ENCODE results near the gene NPHP4. TPM values are rescaled to one million over a fixed set of nuclear protein-coding genes. Genes with fewer than 3 reads are reported as not detected.

The NPHP4 gene
- total RNA-seq, 1 experiment from 2014 or later = 18.8 TPM

DNA sequence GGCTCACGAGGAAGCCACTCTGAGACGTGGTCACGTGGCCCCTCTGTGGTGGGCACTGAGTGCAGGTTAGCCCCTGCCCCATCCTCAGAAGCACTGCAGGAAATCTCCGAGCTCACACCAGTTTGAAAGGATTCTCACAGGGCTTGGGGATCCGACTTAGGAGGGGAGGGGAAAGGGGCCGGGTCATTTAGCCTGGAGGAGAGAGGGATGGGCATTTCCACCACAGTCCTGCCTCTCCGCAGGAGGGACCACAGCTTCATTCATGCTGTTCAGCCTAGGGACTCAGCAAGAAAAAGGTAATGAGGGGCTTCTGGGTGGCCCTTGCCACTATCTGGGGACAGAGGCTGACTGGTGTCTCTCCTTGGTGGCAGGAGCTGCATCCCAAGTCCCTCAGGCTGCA, 126.5 kb downstream of the NPHP4 start:
- H3K27ac ChIP-seq (ENCODE audit: low read length) = no peak overlapping the region
- CTCF ChIA-PET = no interaction called here
- H4K20me1 ChIP-seq (ENCODE audit: low read length) = no peaks in the 10 kb centered on the region
- H3K9me3 ChIP-seq (ENCODE audit: low read length) = no peaks in the 10 kb centered on the region
- no peaks in the 10 kb centered on the region for H3K27me3 ChIP-seq (ENCODE audit: low read length)
- peaks cover 7% of the 10 kb centered on the region for H3K36me3 ChIP-seq (ENCODE audit: low read depth, low read length)
- H3F3A ChIP-seq (ENCODE audit: low read length, unreplicated experiment) = no peaks in the 10 kb centered on the region
- H2AFZ ChIP-seq (ENCODE audit: low read length) = no peak overlapping the region
- POLR2A ChIA-PET (ENCODE audit: unreplicated experiment) = no interaction called here
- no peaks in the 10 kb centered on the region for H3K4me1 ChIP-seq (ENCODE audit: insufficient read depth, low read length)
- DNase-seq (no peak), ATAC-seq (no peak)
- TF ChIP-seq EZH2 (IDR thresholded peaks at IDR 0.05; ENCODE audit: low read length, unreplicated experiment) = no peak
- no peak for TF ChIP-seq EZH2phosphoT487 (IDR thresholded peaks at IDR 0.05; ENCODE audit: borderline replicate concordance, low read length)
- TF ChIP-seq, protein P1, sequence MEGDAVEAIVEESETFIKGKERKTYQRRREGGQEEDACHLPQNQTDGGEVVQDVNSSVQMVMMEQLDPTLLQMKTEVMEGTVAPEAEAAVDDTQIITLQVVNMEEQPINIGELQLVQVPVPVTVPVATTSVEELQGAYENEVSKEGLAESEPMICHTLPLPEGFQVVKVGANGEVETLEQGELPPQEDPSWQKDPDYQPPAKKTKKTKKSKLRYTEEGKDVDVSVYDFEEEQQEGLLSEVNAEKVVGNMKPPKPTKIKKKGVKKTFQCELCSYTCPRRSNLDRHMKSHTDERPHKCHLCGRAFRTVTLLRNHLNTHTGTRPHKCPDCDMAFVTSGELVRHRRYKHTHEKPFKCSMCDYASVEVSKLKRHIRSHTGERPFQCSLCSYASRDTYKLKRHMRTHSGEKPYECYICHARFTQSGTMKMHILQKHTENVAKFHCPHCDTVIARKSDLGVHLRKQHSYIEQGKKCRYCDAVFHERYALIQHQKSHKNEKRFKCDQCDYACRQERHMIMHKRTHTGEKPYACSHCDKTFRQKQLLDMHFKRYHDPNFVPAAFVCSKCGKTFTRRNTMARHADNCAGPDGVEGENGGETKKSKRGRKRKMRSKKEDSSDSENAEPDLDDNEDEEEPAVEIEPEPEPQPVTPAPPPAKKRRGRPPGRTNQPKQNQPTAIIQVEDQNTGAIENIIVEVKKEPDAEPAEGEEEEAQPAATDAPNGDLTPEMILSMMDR (conservative IDR thresholded peaks at IDR 0.05; ENCODE audit: low read depth, low read length) = no peak
- H3K4me2 ChIP-seq (ENCODE audit: low read length) = no peak overlapping the region
- H3K4me3 ChIP-seq (ENCODE audit: low read length) = no peak overlapping the region
- no peaks in the 10 kb centered on the region for H3K79me2 ChIP-seq (ENCODE audit: low read length)
- no peak overlapping the region for H3K9ac ChIP-seq (ENCODE audit: low read length)
- no peaks in the 10 kb centered on the region for H3K9me2 ChIP-seq (replicated peaks; ENCODE audit: low read length)
- BruUV-seq (replicated peaks) = no TSS peak
- intact Hi-C loops (cut with micrococcal nuclease) = no loop called here

GRCh38 chr1:5865056-5865455, 127.2 kb downstream of the NPHP4 start:
- H3K27ac ChIP-seq (ENCODE audit: low read length) = no peak overlapping the region
- no peaks in the 10 kb centered on the region for H3K4me1 ChIP-seq (ENCODE audit: insufficient read depth, low read length)
- H3K79me2 ChIP-seq (ENCODE audit: low read length) = no peaks in the 10 kb centered on the region
- H3K4me3 ChIP-seq (ENCODE audit: low read length) = no peak overlapping the region
- H3K27me3 ChIP-seq (ENCODE audit: low read length) = no peaks in the 10 kb centered on the region
- TF ChIP-seq, protein P1 (conservative IDR thresholded peaks at IDR 0.05; ENCODE audit: low read depth, low read length) = no peak
- no peak for TF ChIP-seq EZH2 (IDR thresholded peaks at IDR 0.05; ENCODE audit: low read length, unreplicated experiment)
- no peak for TF ChIP-seq EZH2phosphoT487 (IDR thresholded peaks at IDR 0.05; ENCODE audit: borderline replicate concordance, low read length)
- no peaks in the 10 kb centered on the region for H3K9me3 ChIP-seq (ENCODE audit: low read length)
- BruUV-seq (replicated peaks) = no TSS peak
- H2AFZ ChIP-seq (ENCODE audit: low read length) = no peak overlapping the region
- intact Hi-C loops (cut with micrococcal nuclease) = no loop called here
- ChIA-PET POLR2A (ENCODE audit: unreplicated experiment) (no interaction called here), CTCF (no interaction called here)
- DNase-seq (no peak), ATAC-seq (no peak)
- peaks cover 6% of the 10 kb centered on the region for H3K36me3 ChIP-seq (ENCODE audit: low read depth, low read length)
- no peaks in the 10 kb centered on the region for H4K20me1 ChIP-seq (ENCODE audit: low read length)
- H3F3A ChIP-seq (ENCODE audit: low read length, unreplicated experiment) = no peaks in the 10 kb centered on the region
- no peak overlapping the region for H3K4me2 ChIP-seq (ENCODE audit: low read length)
- H3K9me2 ChIP-seq (replicated peaks; ENCODE audit: low read length) = no peaks in the 10 kb centered on the region
- no peak overlapping the region for H3K9ac ChIP-seq (ENCODE audit: low read length)

- Histone ChIP-seq H3K9ac (ENCODE audit: low read length) (no peak overlapping the region), H3K79me2 (ENCODE audit: low read length) (no peaks in the 10 kb centered on the region), H3K4me2 (ENCODE audit: low read length) (no peak overlapping the region), H3K27ac (ENCODE audit: low read length) (no peak overlapping the region), H3K9me2 (replicated peaks; ENCODE audit: low read length) (no peaks in the 10 kb centered on the region), H3K4me1 (ENCODE audit: insufficient read depth, low read length) (no peaks in the 10 kb centered on the region), H3F3A (ENCODE audit: low read length, unreplicated experiment) (no peaks in the 10 kb centered on the region), H3K9me3 (ENCODE audit: low read length) (no peaks in the 10 kb centered on the region), H3K27me3 (ENCODE audit: low read length) (no peaks in the 10 kb centered on the region), H3K4me3 (ENCODE audit: low read length) (no peak overlapping the region), H3K36me3 (ENCODE audit: low read depth, low read length) (no peaks in the 10 kb centered on the region), H2AFZ (ENCODE audit: low read length) (no peak overlapping the region), H4K20me1 (ENCODE audit: low read length) (no peaks in the 10 kb centered on the region)
- no peak for ATAC-seq
- BruUV-seq (replicated peaks) = no TSS peak
- ChIA-PET POLR2A (ENCODE audit: unreplicated experiment) (no interaction called here), CTCF (no interaction called here)
- intact Hi-C loops (cut with micrococcal nuclease) = no loop called here
- no peak for DNase-seq
- TF ChIP-seq, protein P1 (conservative IDR thresholded peaks at IDR 0.05; ENCODE audit: low read depth, low read length) = no peak
- no peak for TF ChIP-seq EZH2 (IDR thresholded peaks at IDR 0.05; ENCODE audit: low read length, unreplicated experiment)
- TF ChIP-seq EZH2phosphoT487 (IDR thresholded peaks at IDR 0.05; ENCODE audit: borderline replicate concordance, low read length) = no peak
Observed at GRCh38 chr1:5864256-5864655, 128.0 kb downstream of the NPHP4 start.
